DND-41 (cell line): ENCODE results near the gene HSP90AB1.

Experiments
- ATAC-seq: fragments of 200-7000 bp; cut with Tn5 transposase; 3 replicates; pipeline ENCODE4 v1.9.1; 2021; ENCODE audit warnings: low read depth; ENCODE audit not compliant: insufficient read depth
- DNase-seq: peaks from one replicate; pipeline ENCODE4 v3.0.0-alpha.2; 2020
- H2AFZ ChIP-seq: 2 replicates; pipeline ENCODE4 v1.6.0; 2012; ENCODE audit warnings: low read depth, low read length
- H3K27ac ChIP-seq: 2 replicates; pipeline ENCODE4 v1.5.1; 2012; ENCODE audit warnings: low read length, inconsistent platforms
- H3K27me3 ChIP-seq: fragments of 200-600 bp; sonication (generic); 2 replicates; pipeline ENCODE4 v1.6.0; 2012; ENCODE audit warnings: low read length, mild to moderate bottlenecking, inconsistent platforms; ENCODE audit not compliant: insufficient read depth, poor library complexity
- H3K36me3 ChIP-seq: 2 replicates; pipeline ENCODE4 v1.5.1; 2012; ENCODE audit warnings: low read length, inconsistent platforms; ENCODE audit not compliant: insufficient read depth
- H3K4me1 ChIP-seq: 2 replicates; pipeline ENCODE4 v1.5.1; 2012; ENCODE audit warnings: mild to moderate bottlenecking, low read length; ENCODE audit not compliant: insufficient read depth
- H3K4me2 ChIP-seq: 2 replicates; pipeline ENCODE4 v1.6.0; 2012; ENCODE audit warnings: mild to moderate bottlenecking, moderate library complexity, low read length, inconsistent platforms; ENCODE audit not compliant: insufficient read depth
- H3K4me3 ChIP-seq, 2 experiments: fragments of 200-600 bp in 1 of 2; shearing (Covaris generic) in 1 of 2; 2 replicates each; pipeline ENCODE4 v1.5.1; 2012 to 2016; ENCODE audit warnings: inconsistent platforms in 2 of 2, low read length in 2 of 2, mild to moderate bottlenecking in 2 of 2, low read depth in 1 of 2, moderate library complexity in 1 of 2
- H3K79me2 ChIP-seq: 2 replicates; pipeline ENCODE4 v1.6.0; 2012; ENCODE audit warnings: low read length, inconsistent platforms; ENCODE audit not compliant: insufficient read depth
- H3K9ac ChIP-seq: 2 replicates; pipeline ENCODE4 v1.6.0; 2012; ENCODE audit warnings: low read depth, mild to moderate bottlenecking, inconsistent platforms, low read length, moderate library complexity
- H3K9me3 ChIP-seq: 2 replicates; pipeline ENCODE4 v1.5.1; 2012; ENCODE audit warnings: low read length, moderate library complexity, mild to moderate bottlenecking, inconsistent platforms; ENCODE audit not compliant: insufficient read depth, severe bottlenecking
- H4K20me1 ChIP-seq: 2 replicates; pipeline ENCODE4 v1.6.0; 2012; ENCODE audit warnings: low read length; ENCODE audit not compliant: insufficient read depth
- CTCF ChIP-seq: IDR thresholded peaks from 2 replicates; pipeline ENCODE4 v1.5.1; 2012; ENCODE audit warnings: borderline replicate concordance, low read length, moderate library complexity, mild to moderate bottlenecking; ENCODE audit not compliant: poor library complexity, severe bottlenecking; ENCODE audit errors: extremely low read depth
- EZH2 ChIP-seq: IDR thresholded peaks from 3 replicates; pipeline ENCODE4 v1.6.1; 2012; ENCODE audit warnings: borderline replicate concordance, low read depth, mild to moderate bottlenecking, moderate library complexity, low read length, inconsistent platforms; ENCODE audit not compliant: severe bottlenecking

HSP90AB1 gene

GRCh38 chr6:44289726-44290260 lies 42.9 kb downstream of the HSP90AB1 start:
- H3K9me3 ChIP-seq = no peaks in the 10 kb centered on the region
- no peak overlapping the region for H3K4me2 ChIP-seq
- no peak for TF ChIP-seq EZH2
- TF ChIP-seq CTCF = no peak
- H3K27me3 ChIP-seq = peaks cover 18% of the 10 kb centered on the region
- H3K4me3 ChIP-seq = no peak overlapping the region
- H3K27ac ChIP-seq = no peak overlapping the region
- no peaks in the 10 kb centered on the region for H3K4me1 ChIP-seq
- no peaks in the 10 kb centered on the region for H3K79me2 ChIP-seq
- H2AFZ ChIP-seq = no peak overlapping the region
- DNase-seq (no peak), ATAC-seq (no peak)
- H3K9ac ChIP-seq = no peak overlapping the region
- H3K36me3 ChIP-seq = no peaks in the 10 kb centered on the region
- peaks cover 10% of the 10 kb centered on the region for H4K20me1 ChIP-seq

GRCh38 chr6:44291841-44292240 lies 44.9 kb downstream of the HSP90AB1 start:
- H3K36me3 ChIP-seq = no peaks in the 10 kb centered on the region
- no peak overlapping the region for H3K4me3 ChIP-seq
- peaks cover 18% of the 10 kb centered on the region for H3K27me3 ChIP-seq
- H3K9ac ChIP-seq = no peak overlapping the region
- TF ChIP-seq EZH2 (no peak), CTCF (no peak)
- DNase-seq (no peak), ATAC-seq (no peak)
- no peak overlapping the region for H2AFZ ChIP-seq
- peaks cover 21% of the 10 kb centered on the region; the same call in 1 of the 2 replicates for H4K20me1 ChIP-seq
- H3K4me2 ChIP-seq = no peak overlapping the region
- no peak overlapping the region for H3K27ac ChIP-seq
- no peaks in the 10 kb centered on the region for H3K9me3 ChIP-seq
- H3K79me2 ChIP-seq = no peaks in the 10 kb centered on the region
- H3K4me1 ChIP-seq = no peaks in the 10 kb centered on the region

GRCh38 chr6:44292661-44293365 lies 45.9 kb downstream of the HSP90AB1 start:
- Histone ChIP-seq H3K4me2 (no peak overlapping the region), H2AFZ (no peak overlapping the region), H3K27me3 (peaks cover 11% of the 10 kb centered on the region)

More at GRCh38 chr6:44292661-44293365, 45.9 kb downstream of the HSP90AB1 start:
- H3K36me3 ChIP-seq = no peaks in the 10 kb centered on the region
- no peak overlapping the region for H3K27ac ChIP-seq
- TF ChIP-seq EZH2 = no peak
- TF ChIP-seq CTCF = no peak
- no peaks in the 10 kb centered on the region for H3K9me3 ChIP-seq
- ATAC-seq (no peak), DNase-seq (no peak)
- no peak overlapping the region for H3K4me3 ChIP-seq
- peaks cover 16% of the 10 kb centered on the region; the same call in 1 of the 2 replicates for H4K20me1 ChIP-seq
- no peak overlapping the region for H3K9ac ChIP-seq
- H3K79me2 ChIP-seq = no peaks in the 10 kb centered on the region
- H3K4me1 ChIP-seq = no peaks in the 10 kb centered on the region
